Measurements from ENCODE around the gene SEMA3F.
"Not testable (repeated sequence)": the region's sequence is repeated elsewhere in the genome, so short reads cannot be mapped to it uniquely, and the experiment has no call there.

Gene SEMA3F

GRCh38 chr3:50227390-50228183, 72.5 kb downstream of the SEMA3F start:
- peak; percentile 87 for FAIRE-seq
- peak; percentile 92 for DNase-seq (ENCODE audit: insufficient read length, low spot score)

GRCh38 chr3:50228184-50228763, 73.2 kb downstream of the SEMA3F start:
- not testable (repeated sequence) for FAIRE-seq; DNase-seq (ENCODE audit: insufficient read length, low spot score)

- no peak for FAIRE-seq
- DNase-seq (ENCODE audit: insufficient read length, low spot score) = no peak
Observed at GRCh38 chr3:50229490-50229889, 74.4 kb downstream of the SEMA3F start.

- FAIRE-seq = no peak
- no peak for DNase-seq (ENCODE audit: insufficient read length, low spot score)
Observed at GRCh38 chr3:50230104-50230793, 75.1 kb downstream of the SEMA3F start.

- FAIRE-seq (no peak), DNase-seq (ENCODE audit: insufficient read length, low spot score) (no peak)
Observed at GRCh38 chr3:50230794-50231125, 75.6 kb downstream of the SEMA3F start.

- DNase-seq (ENCODE audit: insufficient read length, low spot score) = no peak
- FAIRE-seq = no peak
Observed at GRCh38 chr3:50231581-50231980, 76.5 kb downstream of the SEMA3F start.

- no peak for FAIRE-seq
Observed at GRCh38 chr3:50232303-50232702, 77.2 kb downstream of the SEMA3F start.

GRCh38 chr3:50233176-50233575, 78.1 kb downstream of the SEMA3F start:
- DNase-seq (ENCODE audit: insufficient read length, low spot score) = no peak
- no peak for FAIRE-seq

More at GRCh38 chr3:50232303-50232702, 77.2 kb downstream of the SEMA3F start:
- DNase-seq (ENCODE audit: insufficient read length, low spot score) = no peak

- FAIRE-seq (peak; percentile 96), DNase-seq (ENCODE audit: insufficient read length, low spot score) (peak; percentile 95)
Observed at GRCh38 chr3:50235716-50236483, 80.8 kb downstream of the SEMA3F start, which contains the start of gene GNAI2. GNAI2 (plus strand) TSS chr3:50236204; CDS start chr3:50236336, 132 bp downstream.

- FAIRE-seq (peak; percentile 71), DNase-seq (ENCODE audit: insufficient read length, low spot score) (no peak)
Observed at GRCh38 chr3:50236484-50237132, 81.5 kb downstream of the SEMA3F start.

GRCh38 chr3:50237133-50237651, 82.1 kb downstream of the SEMA3F start:
- DNase-seq (ENCODE audit: insufficient read length, low spot score) (no peak), FAIRE-seq (peak; percentile 92)

GRCh38 chr3:50237754-50238548, 82.8 kb downstream of the SEMA3F start:
- FAIRE-seq = peak; percentile 99
- peak; percentile 86 for DNase-seq (ENCODE audit: insufficient read length, low spot score)

- DNase-seq (ENCODE audit: insufficient read length, low spot score) = no peak
- FAIRE-seq = no peak
Observed at GRCh38 chr3:50238549-50239026, 83.5 kb downstream of the SEMA3F start.

Measured in GM19239 (cell line).